SH-SY5Y (cell line): ENCODE measurements around the gene PRKG1.

Source experiments
- GATA2 ChIP-seq: IDR thresholded peaks from 2 replicates; pipeline ENCODE4 v1.6.1; 2011; ENCODE audit warnings: mild to moderate bottlenecking, low read depth, low read length
- GATA3 ChIP-seq: IDR thresholded peaks from 2 replicates; pipeline ENCODE4 v1.6.1; 2011; ENCODE audit warnings: low read depth, mild to moderate bottlenecking, low read length, moderate library complexity

PRKG1 gene

DNA sequence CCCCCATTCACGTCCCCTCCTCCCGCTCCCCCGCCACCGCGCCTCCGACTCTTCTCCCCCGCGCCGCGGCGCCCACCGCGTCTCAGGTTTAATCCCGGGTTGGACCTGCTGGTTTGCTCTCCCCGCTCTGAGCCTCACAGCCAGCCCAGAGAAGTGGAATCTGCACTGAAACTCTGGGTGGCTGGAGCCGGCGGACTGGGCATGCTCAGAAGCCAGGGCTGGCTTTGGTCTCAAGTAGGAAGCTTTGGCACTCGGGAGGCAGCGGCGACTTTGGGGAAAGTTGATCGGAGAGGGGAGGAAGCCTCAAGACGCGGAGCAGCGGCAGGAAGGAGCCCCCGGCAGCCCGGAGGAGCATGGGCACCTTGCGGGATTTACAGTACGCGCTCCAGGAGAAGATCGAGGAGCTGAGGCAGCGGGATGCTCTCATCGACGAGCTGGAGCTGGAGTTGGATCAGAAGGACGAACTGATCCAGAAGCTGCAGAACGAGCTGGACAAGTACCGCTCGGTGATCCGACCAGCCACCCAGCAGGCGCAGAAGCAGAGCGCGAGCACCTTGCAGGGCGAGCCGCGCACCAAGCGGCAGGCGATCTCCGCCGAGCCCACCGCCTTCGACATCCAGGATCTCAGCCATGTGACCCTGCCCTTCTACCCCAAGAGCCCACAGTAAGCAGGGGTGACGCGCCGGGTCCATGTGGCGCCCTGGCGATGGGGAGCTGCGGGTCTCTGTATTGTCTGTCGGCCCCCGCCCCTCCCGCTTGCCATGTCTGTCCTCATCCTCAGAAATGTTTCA lies at the start of gene PRKG1:
TSS of gene PRKG1 (plus strand) at position 250 of the 791 bp plus-strand sequence.
- no peak for TF ChIP-seq GATA3
- no peak for TF ChIP-seq GATA2

DNA sequence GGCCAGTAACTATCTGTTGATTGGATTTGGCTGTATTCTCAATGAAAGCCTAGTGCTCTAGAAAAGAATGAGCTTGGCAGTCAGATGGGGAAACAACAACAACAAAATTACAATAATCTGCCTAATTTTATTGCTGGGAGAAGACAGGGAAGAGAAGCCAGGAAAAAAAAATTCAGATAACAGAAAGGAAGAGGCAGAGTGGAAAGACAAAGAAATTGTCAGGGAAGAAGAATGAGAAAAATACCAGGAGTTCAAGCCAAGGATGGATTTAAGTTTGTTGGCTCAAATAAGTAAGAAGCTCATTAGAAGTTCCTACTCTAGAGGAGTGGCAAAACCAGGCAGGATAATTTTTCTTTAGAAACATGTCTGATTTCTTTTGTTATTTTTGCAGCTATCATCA lies 45.9 kb upstream of the PRKG1 start:
- TF ChIP-seq GATA3 (no peak), GATA2 (no peak)

GRCh38 chr10:51029172-51029641 lies 45.1 kb upstream of the PRKG1 start:
- TF ChIP-seq GATA2 (no peak), GATA3 (no peak)

GRCh38 chr10:51030480-51030879 lies 43.8 kb upstream of the PRKG1 start:
- TF ChIP-seq GATA2 (no peak), GATA3 (no peak)

- no peak for TF ChIP-seq GATA2
- no peak for TF ChIP-seq GATA3
Observed at GRCh38 chr10:51031950-51032349, 42.3 kb upstream of the PRKG1 start.

- TF ChIP-seq GATA3 (no peak), GATA2 (no peak)
Observed at GRCh38 chr10:51034769-51035168, 39.5 kb upstream of the PRKG1 start.

GRCh38 chr10:51035344-51035743 lies 38.9 kb upstream of the PRKG1 start:
- TF ChIP-seq GATA3 (no peak), GATA2 (no peak)

GRCh38 chr10:51045871-51046270 lies 28.4 kb upstream of the PRKG1 start:
- no peak for TF ChIP-seq GATA3
- TF ChIP-seq GATA2, result no peak

DNA sequence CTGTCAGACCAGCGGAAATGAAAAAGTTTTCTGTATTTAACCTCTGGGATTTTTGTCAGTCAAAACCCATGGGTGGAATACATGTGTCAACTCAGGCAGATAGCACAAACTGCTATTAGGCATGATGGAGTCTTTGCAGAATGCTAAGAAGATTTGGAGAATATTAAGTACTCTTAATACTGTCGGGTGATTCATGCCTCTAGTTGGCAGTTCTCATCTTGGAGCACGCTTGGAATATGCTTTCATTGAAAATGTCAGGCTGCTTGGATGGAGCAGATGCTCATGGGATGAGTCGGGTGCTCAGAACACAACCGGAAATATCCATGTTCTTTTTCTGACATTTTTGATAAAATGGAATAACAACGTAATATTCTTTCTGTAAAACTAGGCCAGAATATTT lies 27.6 kb upstream of the PRKG1 start:
- TF ChIP-seq GATA2 (no peak), GATA3 (no peak)

DNA sequence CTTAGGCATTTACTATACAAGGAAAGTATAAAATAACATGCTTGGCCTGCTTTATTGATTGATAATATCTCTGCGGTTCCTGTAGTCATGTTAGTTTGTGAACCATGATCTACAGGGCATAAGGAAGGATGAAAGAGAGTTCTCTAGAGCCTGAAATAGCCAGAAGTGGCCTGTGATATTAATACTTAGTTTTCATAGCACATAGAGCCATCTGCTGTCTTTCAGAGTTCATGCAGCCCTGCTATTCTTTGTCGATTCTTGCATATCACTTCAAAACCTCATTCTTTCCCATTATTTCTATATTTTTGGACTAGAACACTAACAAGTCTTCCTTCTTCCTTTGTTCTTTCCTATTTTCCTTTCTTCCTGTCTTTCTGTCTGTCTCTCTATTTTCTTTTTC lies 26.4 kb upstream of the PRKG1 start:
- TF ChIP-seq GATA3 (no peak), GATA2 (no peak)

- no peak for TF ChIP-seq GATA3
- no peak for TF ChIP-seq GATA2
Observed at GRCh38 chr10:51048792-51049191, 25.5 kb upstream of the PRKG1 start.

DNA sequence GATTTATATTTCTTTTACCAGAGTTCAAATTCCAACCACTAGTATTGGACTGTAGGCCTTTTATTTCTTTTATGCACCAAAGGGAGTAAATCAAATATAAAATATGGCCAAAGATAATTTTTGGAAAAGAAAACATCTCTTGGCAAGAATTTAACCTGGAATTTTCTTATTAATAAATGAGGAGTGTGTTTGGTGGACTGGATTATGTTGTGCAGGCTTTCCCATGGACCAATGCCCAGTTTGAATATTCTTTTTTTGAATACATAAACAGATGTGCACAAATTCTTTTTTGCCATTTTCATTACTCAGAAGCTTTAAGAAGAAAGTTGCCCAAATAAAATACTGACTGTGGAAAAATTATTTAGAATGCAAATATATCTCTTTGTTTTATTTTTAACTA lies 22.1 kb upstream of the PRKG1 start:
- no peak for TF ChIP-seq GATA2
- no peak for TF ChIP-seq GATA3

GRCh38 chr10:51057925-51058324 lies 16.4 kb upstream of the PRKG1 start:
- TF ChIP-seq GATA2, result no peak

DNA sequence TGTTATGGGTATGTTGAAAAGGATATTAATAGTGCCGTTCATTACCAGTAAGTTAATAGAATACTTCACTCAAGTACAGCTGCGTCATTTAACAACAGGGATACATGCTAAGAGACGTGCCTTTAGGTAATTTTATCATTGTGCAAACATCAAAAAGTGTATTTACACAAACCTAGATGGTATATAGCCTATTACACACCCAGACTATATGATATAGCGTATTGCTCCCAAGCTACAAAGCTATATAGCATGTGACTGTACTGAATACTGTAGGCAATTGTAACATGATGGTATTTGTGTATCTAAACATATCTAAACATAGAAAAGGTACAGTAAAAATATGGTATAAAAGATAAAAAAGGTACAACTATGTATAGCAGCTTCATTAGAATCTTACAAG lies 11.1 kb upstream of the PRKG1 start:
- TF ChIP-seq GATA3, result no peak
- no peak for TF ChIP-seq GATA2

DNA sequence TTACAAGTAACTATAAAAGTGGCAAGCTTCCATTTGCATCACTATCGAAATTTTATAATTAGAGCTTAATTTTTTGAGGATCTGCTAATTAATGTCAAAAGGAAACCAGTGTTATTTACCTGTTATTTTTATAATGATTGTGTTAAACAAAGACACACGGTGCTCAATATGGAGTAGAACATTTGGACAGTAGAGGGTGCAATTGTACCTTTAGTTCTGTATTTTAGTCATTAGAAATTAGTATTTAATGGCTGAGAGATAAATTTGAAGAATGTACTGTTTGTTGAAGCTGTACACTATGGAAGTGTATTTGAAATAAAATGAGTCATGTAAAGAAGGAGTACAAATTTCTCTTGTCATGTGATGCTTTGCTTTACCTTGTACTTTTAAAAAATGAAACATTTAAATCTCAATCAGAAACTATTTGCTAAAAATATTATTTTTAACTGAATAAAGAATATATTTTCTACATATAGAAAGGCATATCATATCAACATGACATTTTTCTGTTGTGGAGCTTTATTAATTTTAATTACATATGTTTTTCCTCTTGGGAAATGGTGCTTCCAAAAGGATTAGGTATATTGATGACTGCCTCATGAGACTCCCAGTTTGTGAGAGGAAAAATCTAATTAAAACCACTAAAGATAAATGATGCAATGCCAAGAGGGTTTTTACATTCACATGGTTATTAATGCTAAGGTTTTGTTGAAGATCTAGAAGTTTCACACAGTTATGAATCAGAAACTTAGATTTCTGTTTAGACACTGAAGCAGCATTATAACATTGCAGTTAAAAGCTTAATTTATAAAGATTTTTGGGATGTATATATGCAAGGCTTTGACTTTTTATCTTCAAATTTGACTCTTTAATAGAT lies 10.4 kb upstream of the PRKG1 start:
- TF ChIP-seq GATA3 (no peak), GATA2 (no peak)

- TF ChIP-seq GATA2 (no peak), GATA3 (no peak)
Observed at GRCh38 chr10:51066231-51066630, 8.1 kb upstream of the PRKG1 start.
